ENCODE results near the gene PSMG4. TPM values are rescaled to one million over a fixed set of nuclear protein-coding genes. Genes with fewer than 3 reads are reported as not detected.

PSMG4 gene
- total RNA-seq, 1 experiment from 2014 or later, result 29.3 TPM

DNA sequence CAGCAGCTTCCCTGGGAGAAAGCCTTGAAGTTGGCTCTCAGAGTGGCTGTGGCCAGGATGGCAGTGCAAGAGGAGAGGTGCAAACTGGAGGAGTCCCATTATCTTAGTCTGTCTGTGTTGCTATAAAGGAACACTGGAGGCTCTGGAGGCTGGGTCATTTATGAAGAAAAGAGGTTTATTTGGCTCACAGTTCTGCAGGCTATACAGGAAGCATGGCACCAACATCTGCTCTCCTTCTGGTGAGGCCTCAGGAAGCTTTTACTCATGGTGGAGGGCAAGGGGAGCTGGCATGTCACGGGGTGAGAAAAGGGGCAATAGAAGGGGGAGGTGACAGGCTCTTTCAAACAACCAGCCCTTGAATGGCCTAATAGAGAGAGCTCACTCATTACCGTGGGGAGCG lies 47.1 kb downstream of the PSMG4 start:
- H3K9me3 ChIP-seq (ENCODE audit: control insufficient read depth, low read depth, low read length), result no peaks in the 10 kb centered on the region
- no peaks in the 10 kb centered on the region for H3K4me1 ChIP-seq (ENCODE audit: insufficient read depth, low read length)
- H4K5ac ChIP-seq (ENCODE audit: insufficient read length, low read depth, low read length), result no peak overlapping the region
- no peak overlapping the region for H3K56ac ChIP-seq (ENCODE audit: insufficient read length, low read depth, low read length)
- no peaks in the 10 kb centered on the region for H3K27me3 ChIP-seq (ENCODE audit: insufficient read depth, low read length)
- H3K23me2 ChIP-seq (ENCODE audit: insufficient read length, low read depth, low read length, poor library complexity, severe bottlenecking), result no peaks in the 10 kb centered on the region
- H2BK12ac ChIP-seq (ENCODE audit: insufficient read length, low read depth, low read length), result no peak overlapping the region
- no peak overlapping the region for H2AK5ac ChIP-seq (ENCODE audit: insufficient read length, low read length)
- H3K27me3 Mint-ChIP-seq (ENCODE audit: low read depth), result peaks cover 1% of the 10 kb centered on the region; the same call in 1 of the 2 replicates
- H3K9ac ChIP-seq (ENCODE audit: extremely low read depth, insufficient read length, low read length), result no peak overlapping the region
- no peak overlapping the region for H2BK5ac ChIP-seq (ENCODE audit: insufficient read length, low read length)
- no peak overlapping the region for H3K4me3 Mint-ChIP-seq
- no peak overlapping the region for H4K91ac ChIP-seq (ENCODE audit: insufficient read length, low read depth, low read length)
- no peak for TF ChIP-seq CTCF (conservative IDR thresholded peaks at IDR 0.05)
- H3T11ph ChIP-seq (ENCODE audit: low read length), result no peak overlapping the region
- no peak overlapping the region for H2AFZ ChIP-seq (ENCODE audit: low read length)
- no peaks in the 10 kb centered on the region for H3K79me1 ChIP-seq (ENCODE audit: insufficient read depth, low read depth, low read length, poor library complexity, severe bottlenecking)
- H3K79me2 ChIP-seq (ENCODE audit: insufficient read depth, low read length), result no peaks in the 10 kb centered on the region
- H2BK120ac ChIP-seq (ENCODE audit: low read depth, low read length, poor library complexity, severe bottlenecking), result no peak overlapping the region
- H3K4me2 ChIP-seq (ENCODE audit: insufficient read depth, insufficient read length, low read length), result no peak overlapping the region
- peaks cover 6 to 9% of the 10 kb centered on the region in 2 experiments; a peak in 3 of 4 replicates for H3K4me1 Mint-ChIP-seq
- no peak overlapping the region for H2BK15ac ChIP-seq (ENCODE audit: low read depth, low read length)
- H3K36me3 Mint-ChIP-seq (ENCODE audit: insufficient read depth in 1 of 3, low read depth in 3 of 3), result peaks cover 7 to 35% (median 14%) of the 10 kb centered on the region in 3 experiments; a peak in 6 of 7 replicates
- no peak overlapping the region for H3K14ac ChIP-seq (ENCODE audit: insufficient read depth, low read length)
- DNase-seq, result no peak
- H2BK20ac ChIP-seq (ENCODE audit: low read depth, low read length, poor library complexity, severe bottlenecking), result no peak overlapping the region
- H3K9me3 Mint-ChIP-seq, result peaks cover 0 to 2% of the 10 kb centered on the region in 2 experiments; a peak in 2 of 5 replicates
- H3K27ac Mint-ChIP-seq, result no peak overlapping the region
- no peak overlapping the region for H3K27ac ChIP-seq (ENCODE audit: insufficient read length, low read depth, low read length)
- no CpG with 5 or more reads among the region's 3 CpGs for WGBS (ENCODE audit: extremely low coverage, insufficient read length, low lambda C conversion rate)
- no peak overlapping the region for H3K18ac ChIP-seq (ENCODE audit: insufficient read length, low read depth, low read length)
- H4K20me1 ChIP-seq (ENCODE audit: control insufficient read depth, insufficient read depth, insufficient read length), result no peaks in the 10 kb centered on the region
- no peak overlapping the region for H3K4ac ChIP-seq (ENCODE audit: low read depth, low read length)
- H4K8ac ChIP-seq (replicated peaks; ENCODE audit: insufficient read length, low read depth, low read length), result no peak overlapping the region
- H3K23ac ChIP-seq (ENCODE audit: insufficient read length, low read depth, low read length), result no peak overlapping the region
